Measurements from ENCODE around the gene PTPRK.

The PTPRK gene

DNA sequence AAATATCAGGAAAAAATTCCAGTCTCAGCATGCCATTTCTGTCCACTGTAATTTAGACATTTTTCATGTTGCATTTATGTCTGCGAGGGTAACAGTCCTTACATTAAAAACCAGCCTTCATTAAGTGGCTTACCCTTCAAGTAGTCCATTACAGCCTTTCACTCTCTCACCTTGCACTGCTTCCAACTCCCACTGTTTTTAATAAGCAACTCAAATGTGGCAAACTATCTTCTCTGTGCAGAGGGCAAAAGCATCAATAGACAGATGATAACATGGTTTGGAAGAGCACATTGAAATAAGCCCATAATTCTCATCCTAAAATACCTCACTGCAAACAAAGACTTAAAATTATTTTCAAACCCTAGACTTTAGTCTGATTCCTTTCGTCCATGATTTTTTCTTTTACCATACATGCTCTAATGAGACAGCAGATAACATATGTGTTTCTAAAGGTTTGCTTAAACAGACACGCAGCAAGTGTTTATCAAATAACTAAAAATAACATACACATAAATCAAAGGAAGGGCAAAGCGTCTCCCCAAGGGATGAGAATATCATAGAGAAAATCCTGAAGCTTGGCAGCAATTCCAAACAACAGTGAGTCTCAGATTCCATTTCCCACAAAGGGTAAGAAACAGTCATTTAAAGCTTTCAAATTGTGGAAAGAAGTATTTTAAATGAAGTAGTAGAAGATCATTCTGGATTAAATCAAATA, 130.4 kb downstream of the PTPRK start:
- DNase-seq (ENCODE audit: low read depth, low spot score), result no peak

DNA sequence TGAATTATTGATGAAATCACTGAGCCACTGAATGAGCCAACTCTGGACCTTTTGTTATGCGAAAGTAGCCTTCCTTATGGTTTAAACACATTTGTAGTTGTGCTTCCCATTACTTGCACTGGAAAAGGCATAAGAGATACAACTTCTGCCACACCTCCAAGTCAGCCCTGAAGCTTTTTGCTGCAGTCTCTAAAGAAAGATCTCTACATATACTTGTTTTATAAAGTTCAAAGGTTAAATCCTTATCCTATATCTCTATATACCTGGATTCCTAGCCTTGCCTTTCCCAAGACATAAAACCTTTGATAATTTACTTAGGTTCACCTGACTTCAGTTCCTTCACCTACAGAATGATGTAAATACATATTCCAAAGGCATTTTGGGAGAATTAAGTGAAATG, 132.0 kb downstream of the PTPRK start:
- DNase-seq (ENCODE audit: low read depth, low spot score), result no peak

DNA sequence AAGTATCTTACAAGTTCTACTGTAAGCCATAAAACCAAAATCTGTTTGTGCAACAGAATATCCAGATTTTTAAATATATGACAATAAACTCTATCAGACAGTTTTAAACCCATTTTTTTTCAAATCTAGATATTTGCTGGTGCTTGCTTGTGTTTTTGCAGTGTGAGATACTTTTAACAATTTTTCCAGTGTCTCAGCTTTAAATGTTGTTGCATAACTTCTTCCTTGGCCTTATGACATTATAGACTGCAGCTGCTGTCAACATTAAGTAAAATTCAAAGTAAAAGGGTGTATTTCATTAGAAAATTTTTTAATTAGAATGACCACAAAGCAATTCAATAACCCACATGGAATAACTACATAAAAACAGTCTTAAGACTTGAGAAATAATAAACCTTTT, 139.5 kb downstream of the PTPRK start:
- DNase-seq (ENCODE audit: low read depth, low spot score), result no peak

DNA sequence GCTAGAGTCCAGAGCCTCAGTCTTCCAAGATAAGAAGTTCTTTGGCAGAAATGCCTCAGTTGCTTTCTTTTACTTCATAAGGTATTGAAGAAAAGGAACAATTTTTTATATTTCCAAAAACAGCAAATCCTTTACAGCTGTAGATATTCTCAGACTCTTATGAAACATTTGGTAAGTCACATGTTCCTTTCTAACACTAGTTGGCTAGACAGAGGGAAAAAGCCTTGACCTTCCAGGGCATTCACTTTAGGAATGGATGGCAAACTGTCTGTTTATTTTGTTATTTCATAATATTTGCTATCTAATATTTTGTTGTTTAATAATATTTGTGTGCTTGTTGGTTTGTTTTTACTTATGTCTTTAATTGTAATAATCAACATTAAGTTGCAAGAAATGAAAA, 140.8 kb downstream of the PTPRK start:
- no peak for DNase-seq (ENCODE audit: low read depth, low spot score)

DNA sequence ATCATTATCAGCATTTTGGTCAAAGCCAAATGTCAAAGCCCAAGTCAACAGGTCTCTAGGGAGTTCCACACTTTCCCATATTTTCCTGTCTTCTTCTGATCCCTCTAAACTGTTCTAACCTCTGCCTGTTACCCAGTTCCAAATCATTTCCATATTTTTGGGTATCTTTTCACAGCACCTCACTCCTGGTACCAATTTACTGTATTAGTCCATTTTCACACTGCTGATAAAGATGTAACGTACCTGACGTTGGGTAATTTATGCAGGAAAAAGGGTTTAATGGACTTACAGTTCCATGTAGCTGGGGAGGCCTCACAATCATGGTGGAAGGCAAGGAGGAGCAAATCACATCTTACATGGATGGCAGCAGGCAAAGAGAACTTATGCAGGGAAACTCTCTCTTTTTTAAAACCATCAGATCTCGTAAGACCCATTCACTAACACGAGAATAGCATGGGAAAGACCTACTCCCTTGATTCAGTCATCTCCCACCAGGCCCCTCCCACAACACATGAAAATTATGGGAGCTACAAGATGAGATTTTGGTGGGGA, 143.4 kb downstream of the PTPRK start:
- DNase-seq (ENCODE audit: low read depth, low spot score), result no peak

DNA sequence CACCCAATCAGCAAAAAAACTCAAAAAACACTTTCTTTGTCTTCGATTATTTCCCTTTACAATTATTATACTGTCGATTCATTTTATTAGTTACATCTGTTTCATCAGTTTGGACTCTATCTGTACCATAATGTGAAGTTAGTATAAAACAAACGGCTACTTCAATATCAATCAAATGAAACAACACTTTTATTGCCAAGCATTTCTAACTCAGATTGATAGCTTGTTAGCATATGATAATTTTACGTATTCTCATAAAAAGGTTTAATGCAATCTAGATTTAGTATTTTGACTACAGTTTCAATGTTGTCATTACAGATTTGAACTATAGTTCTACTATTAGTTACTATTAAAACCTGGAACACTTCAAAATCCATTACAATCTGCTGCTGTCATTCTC, 149.3 kb downstream of the PTPRK start:
- no peak for DNase-seq (ENCODE audit: low read depth, low spot score)

DNA sequence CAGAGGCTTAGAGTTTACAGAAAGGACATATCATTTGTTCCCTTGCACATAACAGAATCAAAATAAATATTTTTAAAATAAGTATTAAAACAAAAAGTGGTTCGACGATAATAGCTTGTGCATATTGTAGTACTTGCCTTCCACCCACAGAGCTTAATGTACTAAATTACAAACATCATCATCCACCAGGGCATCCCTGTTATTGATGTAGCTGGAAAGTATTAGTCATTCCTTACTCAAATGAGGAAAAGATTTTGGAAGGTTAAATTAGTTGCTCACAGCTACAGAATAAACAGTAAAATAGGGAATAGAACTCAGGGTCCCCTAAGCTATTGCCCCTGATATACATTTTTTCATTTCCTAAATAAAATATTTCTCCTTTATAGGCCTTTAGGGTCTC, 150.3 kb downstream of the PTPRK start:
- no peak for DNase-seq (ENCODE audit: low read depth, low spot score)

DNA sequence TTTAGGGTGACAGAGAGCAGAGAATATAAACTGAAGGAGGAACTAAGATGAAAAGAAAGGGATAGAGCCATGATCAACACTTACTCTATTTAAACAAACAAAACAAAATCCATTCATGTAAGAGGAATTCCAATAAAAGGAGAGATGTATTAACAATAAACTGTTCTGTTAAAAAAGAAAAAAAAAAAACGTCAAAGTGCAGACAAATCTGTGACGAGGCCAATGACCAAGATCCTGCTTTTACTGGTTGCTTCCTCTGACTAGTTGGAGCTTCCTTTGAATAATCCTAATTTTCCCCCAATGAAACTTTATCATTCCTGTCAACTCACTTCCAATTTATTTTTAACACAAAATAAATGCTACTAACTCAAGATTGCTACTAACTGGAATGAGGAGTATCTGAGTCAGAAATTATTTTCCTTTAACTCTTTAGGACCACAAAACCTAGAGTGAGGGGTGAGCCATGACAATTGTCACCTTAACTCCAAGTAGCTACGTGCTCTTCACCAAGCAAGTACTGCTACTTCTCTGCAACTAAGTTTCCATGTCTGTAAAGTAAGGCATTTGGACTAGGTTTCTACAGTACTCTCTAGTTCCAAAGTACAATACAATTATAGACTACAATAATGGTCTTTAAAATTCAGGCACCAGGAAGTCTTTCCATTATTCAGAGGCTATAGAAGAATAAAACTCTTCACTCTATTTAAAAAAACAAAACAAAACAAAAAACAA, 152.0 kb downstream of the PTPRK start:
- no peak for DNase-seq (ENCODE audit: low read depth, low spot score)

DNA sequence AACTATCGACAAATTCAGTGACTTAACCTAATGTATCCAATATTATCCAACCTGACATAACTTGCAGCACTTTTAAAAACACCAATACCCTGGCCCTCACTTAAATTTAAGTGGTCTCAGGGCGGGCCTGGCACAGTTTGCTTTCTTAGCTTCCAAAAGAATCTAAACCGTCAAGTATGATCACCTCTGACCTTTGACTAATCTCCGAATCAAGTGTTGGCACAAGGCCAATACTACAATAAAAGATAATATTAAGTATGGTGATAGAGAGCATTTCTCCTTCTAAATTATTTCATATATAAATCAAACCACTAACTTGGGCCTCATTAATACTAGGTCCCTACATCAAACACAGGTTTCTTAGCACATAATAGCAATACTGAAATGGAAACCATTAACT, 153.0 kb downstream of the PTPRK start:
- DNase-seq (ENCODE audit: low read depth, low spot score), result no peak

DNA sequence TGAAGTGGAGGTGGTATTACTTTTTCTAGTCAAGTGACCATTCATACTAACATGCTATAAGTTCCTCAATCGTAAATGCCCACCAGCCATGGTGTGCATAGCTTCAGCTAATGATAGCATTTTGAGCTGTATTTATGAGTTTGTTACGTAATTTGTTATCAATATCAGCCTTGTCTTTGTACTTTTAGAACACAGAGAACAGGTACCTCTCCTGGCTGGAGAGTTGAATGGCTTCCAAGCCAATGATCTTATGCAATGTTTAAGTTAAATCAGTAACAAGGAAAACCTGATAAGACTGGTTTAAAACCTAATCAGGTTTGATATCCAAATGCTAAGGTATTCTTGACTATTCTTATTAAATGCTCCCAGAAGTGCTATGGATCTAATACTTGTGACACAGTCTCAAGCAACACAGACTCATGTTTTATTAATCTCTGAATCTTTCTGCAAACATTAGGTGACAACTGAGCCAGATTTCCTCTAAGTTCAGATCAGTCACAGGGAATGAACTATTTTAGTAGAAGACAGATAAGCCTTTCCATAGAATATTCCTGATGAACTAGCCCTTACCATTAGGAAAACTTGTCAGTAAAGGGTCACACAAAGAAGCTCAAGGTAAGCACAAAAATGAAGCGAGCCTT, 154.8 kb downstream of the PTPRK start:
- DNase-seq (ENCODE audit: low read depth, low spot score), result no peak

DNA sequence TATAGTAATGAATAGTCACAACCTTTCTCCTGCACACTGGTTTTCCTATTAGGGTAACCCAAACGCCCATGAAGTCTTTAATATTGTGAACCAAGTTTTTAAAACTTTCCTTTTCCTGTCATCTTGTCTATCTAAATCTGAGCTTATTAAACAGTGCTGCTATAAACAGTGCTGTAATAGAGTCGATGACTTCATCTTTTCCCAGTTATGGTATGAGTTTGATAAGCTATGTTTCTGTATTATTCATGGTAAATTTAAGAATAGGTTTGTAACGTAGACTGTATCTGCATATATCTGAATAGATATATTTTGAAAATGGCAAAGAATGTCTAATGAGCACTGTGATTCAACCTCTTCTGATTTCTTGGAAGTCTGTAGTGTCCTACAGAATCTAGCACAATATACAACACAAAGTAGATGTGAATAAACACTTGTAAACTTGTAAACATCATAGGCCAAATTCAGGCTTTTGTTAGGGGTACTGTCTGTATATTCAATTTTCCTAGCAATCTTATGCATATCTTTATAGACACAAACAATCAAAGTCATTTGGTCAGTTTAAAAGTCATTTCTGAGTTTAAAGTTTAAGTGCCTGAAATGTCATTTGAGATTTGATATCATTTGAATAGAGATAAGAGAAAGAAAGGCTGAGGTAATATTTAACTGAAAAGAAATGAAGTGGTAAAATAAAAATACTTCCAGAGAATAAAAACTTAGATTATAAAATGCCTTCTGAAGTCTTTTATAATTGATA, 155.5 kb downstream of the PTPRK start:
- no peak for DNase-seq (ENCODE audit: low read depth, low spot score)

DNA sequence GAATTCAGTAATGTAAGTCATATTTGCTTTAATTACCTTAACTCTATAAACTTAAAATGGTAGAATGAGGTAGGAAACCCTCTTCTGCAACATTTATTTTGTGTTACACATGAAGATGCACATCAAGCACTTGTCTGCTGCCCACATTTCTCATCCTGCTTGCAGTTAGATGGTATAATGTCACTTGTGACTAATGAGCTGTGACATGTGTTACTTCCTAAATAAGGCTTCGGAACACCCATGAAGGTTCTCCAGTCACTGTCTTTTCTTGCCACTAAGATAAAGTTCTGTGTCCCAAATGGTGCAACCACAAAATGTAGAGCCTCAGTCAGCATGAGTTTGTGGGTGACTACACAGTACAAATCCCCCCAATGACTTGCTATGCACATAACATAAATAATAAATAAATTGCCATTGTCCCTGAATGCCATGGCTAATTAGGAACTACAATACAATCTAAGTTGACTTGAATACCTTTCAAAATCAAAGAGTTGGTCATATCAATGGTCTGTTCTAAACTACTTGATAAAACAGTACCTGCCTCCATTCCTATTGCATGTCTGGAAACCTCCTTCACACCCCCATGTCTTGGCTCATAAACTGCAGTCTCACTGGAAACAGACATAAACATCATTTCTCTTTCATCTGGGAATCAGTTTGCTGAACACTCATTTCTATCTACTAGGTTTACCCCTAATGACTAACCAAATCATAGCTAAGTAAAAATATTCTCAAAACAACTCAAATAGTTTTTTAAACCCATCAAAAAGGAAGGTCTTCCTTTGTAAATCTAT, 157.2 kb downstream of the PTPRK start:
- DNase-seq (ENCODE audit: low read depth, low spot score), result no peak

DNA sequence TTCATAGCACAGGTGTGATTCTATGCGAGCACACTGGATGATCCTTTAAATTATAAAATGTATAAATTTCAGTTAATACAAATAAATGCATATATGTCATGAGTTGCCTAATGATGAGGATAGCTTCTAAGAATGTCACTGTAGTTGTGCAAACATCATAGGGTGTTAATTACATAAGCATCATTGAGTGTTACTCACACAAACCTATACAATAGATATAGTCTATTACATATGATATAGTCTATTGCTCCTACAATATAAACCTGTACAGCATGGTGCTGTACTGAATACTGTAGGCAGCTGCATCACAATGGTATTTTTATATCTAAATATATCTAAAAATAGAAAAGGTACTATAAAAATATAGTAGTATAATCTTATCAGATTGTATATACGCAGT, 159.0 kb downstream of the PTPRK start:
- no peak for DNase-seq (ENCODE audit: low read depth, low spot score)

DNA sequence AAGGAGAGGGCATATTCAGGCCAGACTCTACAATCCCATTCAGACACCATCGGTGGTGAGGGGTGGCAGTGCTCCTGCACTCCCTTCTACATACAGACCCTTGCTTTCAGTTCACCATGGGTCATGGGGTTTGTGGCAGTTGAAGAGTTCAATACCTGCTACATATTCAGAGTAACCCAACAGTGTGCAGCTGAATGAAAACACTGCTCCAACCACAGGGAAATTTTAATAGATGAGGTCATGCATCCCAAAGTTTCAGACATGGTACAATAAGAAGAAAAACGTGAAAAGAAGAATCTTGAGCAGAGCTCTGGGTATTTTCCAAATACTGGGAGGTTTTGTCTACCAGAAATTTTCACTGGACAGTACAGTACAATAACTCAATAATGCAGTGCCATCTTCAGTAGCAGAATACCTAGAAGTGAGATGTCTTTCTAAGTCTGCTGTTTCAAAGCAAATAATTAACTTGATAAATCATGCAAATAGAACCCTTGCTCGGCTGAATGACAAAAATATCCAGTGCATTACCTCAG, 162.1 kb downstream of the PTPRK start:
- no peak for DNase-seq (ENCODE audit: low read depth, low spot score)

DNA sequence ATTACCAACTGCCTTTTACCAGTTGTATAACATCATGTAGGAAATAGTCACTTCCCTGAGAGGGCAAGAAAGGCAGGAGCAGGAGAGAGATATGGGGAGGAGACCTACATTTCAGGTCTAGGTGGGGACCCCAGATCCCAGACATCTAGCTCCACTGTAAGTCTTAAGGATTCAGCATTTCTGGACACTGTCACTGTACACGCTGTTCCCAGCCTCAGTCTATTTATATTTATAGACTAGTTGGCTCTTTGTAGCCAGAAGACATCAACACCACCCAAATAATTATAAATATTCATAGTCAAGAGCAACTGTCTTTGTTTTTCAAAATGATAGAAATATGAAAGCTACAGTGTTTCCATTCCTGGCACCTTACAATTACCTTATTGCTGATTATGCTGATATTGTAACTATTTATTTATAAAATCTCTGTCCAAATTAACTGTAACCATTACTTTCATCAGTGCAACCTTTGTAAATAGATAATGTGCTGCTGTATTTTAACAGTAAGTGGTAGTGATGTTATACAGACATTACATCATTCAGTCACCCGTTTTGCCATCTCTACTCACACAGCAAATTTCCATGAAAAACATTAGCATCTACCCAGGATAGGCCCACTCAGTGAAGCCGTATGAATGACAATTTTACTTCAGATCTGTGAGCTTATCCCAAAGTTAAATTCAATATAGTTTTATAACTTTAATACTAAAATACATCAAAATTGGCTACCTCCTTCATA, 162.8 kb downstream of the PTPRK start:
- DNase-seq (ENCODE audit: low read depth, low spot score), result no peak

DNA sequence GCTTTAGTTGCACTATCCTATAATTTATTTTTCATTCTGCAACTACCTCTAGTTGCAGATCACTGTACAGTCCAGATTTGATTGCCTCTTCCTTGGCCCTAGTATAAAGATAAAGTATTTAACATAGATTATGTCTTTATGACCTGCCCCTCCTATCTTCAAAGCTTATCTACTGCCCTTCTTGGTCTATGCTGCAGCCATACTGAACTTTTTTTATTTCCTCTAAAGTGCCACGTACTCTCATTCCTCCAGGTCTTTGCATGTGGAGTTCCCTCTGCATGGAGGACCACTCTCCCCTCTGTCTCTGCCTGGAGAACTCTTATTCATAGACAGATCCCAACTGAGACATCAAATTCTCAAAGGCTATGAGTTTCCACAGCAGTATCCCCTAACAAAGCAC, 168.0 kb downstream of the PTPRK start:
- no peak for DNase-seq (ENCODE audit: low read depth, low spot score)

DNA sequence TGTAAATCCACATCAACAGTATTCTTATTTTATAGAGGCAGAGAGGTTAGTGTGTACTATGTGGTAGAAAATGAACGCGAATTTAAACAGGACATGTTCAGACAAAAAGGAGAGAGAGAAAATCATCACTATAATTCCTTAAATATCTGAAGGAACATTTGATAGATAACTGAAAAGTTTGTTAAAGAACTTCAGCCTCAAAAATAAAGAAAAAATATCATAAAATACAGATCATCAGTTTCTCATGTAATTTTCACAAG, 169.2 kb downstream of the PTPRK start:
- DNase-seq (ENCODE audit: low read depth, low spot score), result no peak

DNA sequence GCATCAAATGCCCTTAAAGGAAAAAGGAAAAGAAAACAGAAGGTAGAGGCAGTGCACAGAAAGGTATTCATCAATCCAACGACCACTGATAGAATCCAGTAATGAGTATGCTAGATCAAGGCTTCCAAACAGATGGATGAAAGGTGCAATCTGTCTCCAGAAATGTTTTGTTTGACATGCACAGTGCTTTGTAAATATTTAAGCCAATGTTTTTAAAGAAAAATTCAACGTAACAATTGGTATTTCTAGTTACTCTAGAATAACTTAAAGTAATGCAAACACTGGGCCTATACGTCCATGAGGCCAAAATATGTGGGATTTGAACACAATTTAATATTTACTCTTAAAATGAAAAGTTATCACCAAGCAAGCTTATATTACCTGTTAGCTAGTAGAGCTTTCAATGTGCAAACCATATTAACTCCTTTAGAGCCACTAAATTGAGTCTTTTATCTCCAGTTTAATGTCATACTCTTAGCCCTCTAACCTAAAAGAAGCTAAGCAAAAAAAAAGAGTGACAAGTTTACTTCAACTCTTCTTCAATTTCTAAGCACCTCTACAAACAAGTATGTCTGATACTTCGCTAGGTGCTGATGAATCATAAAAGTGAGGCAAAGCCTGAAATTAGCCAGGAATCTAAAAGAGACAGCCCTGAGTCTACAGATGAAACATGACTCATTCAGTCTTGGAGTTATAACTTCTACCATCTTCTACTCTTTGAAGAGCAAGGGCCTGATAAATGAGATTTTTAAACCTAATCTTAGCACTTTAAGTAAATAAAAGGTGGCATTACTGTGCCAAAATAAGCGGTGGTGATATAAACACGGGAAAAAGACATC, 169.8 kb downstream of the PTPRK start:
- DNase-seq (ENCODE audit: low read depth, low spot score), result no peak

DNA sequence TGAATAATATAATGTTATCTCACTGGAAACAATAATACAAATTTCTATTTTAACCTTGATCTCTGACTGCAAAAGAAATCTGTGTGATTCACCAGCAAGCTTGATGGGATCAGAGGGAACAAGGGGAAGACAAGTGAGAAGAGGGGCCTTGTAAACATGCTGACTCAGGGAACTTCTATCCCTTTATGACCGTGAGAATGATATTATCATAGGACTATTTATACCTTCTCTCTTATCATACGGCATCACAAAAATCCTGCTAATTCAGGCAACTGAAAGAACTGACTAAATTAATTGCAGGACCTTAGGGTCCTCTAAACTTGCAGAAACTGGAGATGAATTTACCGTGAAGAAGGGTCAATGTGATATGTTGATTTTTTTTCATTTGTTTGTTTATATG, 173.3 kb downstream of the PTPRK start:
- DNase-seq (ENCODE audit: low read depth, low spot score), result no peak

DNA sequence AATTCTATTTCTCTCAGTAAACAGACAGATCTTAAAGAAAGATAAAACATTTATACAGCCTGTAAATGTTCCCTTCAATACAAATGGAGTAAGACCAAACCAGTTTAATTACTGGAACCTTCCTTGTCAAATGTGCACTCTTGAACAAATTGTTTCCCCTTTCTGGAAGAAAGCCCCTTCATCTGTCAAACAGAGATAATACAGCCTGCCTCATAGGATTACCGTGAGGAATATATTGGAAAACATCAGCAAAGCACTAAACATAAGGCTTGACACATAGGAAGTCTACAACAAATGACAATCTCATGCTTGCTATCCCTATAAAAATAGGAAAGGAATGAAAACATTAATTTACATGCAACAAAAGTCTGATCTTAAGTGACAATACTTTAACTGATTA, 173.8 kb downstream of the PTPRK start:
- no peak for DNase-seq (ENCODE audit: low read depth, low spot score)
